GM18858 (cell line): ENCODE measurements around the gene HOXC4.
"Not testable (repeated sequence)": the region's sequence is repeated elsewhere in the genome, so short reads cannot be mapped to it uniquely, and the experiment has no call there.

Experiments used
- ATAC-seq: cut with Tn5 transposase; IDR thresholded peaks from one replicate; pipeline ENCODE4 v1.9.1; 2021; ENCODE audit not compliant: unreplicated experiment

Gene HOXC4

GRCh38 chr12:54081581-54082396, 28.2 kb downstream of the HOXC4 start:
- ATAC-seq, result not testable (repeated sequence)

- ATAC-seq, result no peak
Measured at GRCh38 chr12:54082397-54082892, 28.8 kb downstream of the HOXC4 start.

GRCh38 chr12:54088011-54088410, 34.4 kb downstream of the HOXC4 start:
- ATAC-seq, result not testable (repeated sequence)

- not testable (repeated sequence) for ATAC-seq
Measured at GRCh38 chr12:54089465-54089864, 35.8 kb downstream of the HOXC4 start.

- ATAC-seq, result not testable (repeated sequence)
Measured at GRCh38 chr12:54090312-54090711, 36.7 kb downstream of the HOXC4 start.

- not testable (repeated sequence) for ATAC-seq
Measured at GRCh38 chr12:54092943-54093342, 39.3 kb downstream of the HOXC4 start.

- not testable (repeated sequence) for ATAC-seq
Measured at GRCh38 chr12:54095928-54096327, 42.3 kb downstream of the HOXC4 start.

GRCh38 chr12:54098644-54099043, 45.0 kb downstream of the HOXC4 start:
- ATAC-seq, result not testable (repeated sequence)

GRCh38 chr12:54100588-54100987, 47.0 kb downstream of the HOXC4 start:
- ATAC-seq, result not testable (repeated sequence)

- ATAC-seq, result not testable (repeated sequence)
Measured at GRCh38 chr12:54102223-54102622, 48.6 kb downstream of the HOXC4 start.

GRCh38 chr12:54103827-54104226, 50.2 kb downstream of the HOXC4 start:
- ATAC-seq, result not testable (repeated sequence)
